ENCODE results near the gene USP14. TPM values are rescaled to one million over a fixed set of nuclear protein-coding genes. Genes with fewer than 3 reads are reported as not detected.
A peak's percentile ranks its signal among the peaks of the same experiment; 100 is the strongest.
"Not testable (repeated sequence)": the region's sequence is repeated elsewhere in the genome, so short reads cannot be mapped to it uniquely, and the experiment has no call there.

Gene USP14
- polyA plus RNA-seq (2013, experiment 1 of 2): 98.8 TPM
- 83.2 TPM for polyA plus RNA-seq (2013, experiment 2 of 2)

DNA sequence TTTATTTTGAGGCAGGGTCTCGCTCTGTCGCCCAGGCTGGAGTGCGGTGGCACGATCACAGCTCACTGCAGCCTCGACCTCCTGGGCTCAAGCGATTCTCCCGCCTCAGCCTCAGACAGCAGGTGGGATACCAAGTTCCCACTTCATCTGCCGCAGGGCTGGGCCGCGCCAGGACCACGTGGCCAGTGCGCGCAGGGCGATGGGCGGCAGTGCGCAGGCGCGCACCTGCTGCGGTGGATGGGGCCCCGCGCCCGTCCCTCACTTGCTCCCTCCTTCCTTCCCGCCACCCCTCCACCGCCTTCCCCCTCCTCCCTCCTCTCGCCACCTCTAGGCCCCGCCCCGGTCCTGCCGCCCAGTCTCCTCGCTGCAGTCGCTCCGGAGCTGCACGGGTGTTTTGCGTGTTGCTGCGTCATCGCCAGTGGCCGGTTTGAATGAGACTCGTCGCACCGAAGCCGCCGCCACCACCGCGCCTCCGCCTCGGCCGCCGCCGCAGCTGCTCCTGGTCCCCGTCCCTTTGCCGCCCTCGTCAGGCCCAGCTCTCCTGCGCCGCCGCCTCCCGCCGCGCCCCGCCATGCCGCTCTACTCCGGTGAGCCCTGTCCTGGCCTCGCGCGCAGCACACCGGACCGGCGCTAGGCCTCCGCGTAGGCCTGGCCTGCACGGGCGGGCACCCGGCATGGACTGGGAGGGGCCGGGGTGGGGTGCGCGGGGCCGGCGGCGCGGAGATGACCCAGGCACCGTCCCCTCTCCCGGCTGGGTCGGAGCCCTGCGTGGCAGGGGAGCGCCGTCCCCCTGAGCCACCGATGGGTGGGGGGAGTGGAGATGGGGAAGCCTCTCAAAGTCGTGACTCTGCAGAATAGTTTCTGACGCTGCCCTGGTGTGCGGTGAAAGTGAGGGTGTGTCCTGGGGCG lies at the start of gene USP14:
TSS of gene USP14 (plus strand) at position 430 of the 909 bp plus-strand sequence. CDS start at position 572, 142 bp downstream.
- H3K27ac ChIP-seq (ENCODE audit: low read depth, low read length): peak within 1 kb of the TSS; percentile 92
- H3K27me3 ChIP-seq (ENCODE audit: insufficient read depth, low read length): peaks cover 15% of the 10 kb centered on the region
- peak within 1 kb of the TSS; percentile 89 for H3K9ac ChIP-seq (ENCODE audit: low read depth, low read length)
- H3K9me3 ChIP-seq (ENCODE audit: insufficient read depth, low read depth, low read length): no peaks in the 10 kb centered on the region
- peak within 1 kb of the TSS; percentile 95 for H3K4me3 ChIP-seq (ENCODE audit: low read length)
- peaks cover 11% of the 10 kb centered on the region for H3K4me1 ChIP-seq (ENCODE audit: insufficient read depth, low read length)
- under 1% methylated on average over 89 of the region's 89 CpGs for WGBS
- H3K36me3 ChIP-seq (ENCODE audit: insufficient read depth, low read length): peaks cover 8% of the 10 kb centered on the region

- no CpG with 5 or more reads among the region's 3 CpGs for WGBS
- H3K27ac ChIP-seq (ENCODE audit: low read depth, low read length); H3K4me3 ChIP-seq (ENCODE audit: low read length); H3K9ac ChIP-seq (ENCODE audit: low read depth, low read length); H3K27me3 ChIP-seq (ENCODE audit: insufficient read depth, low read length); H3K4me1 ChIP-seq (ENCODE audit: insufficient read depth, low read length); H3K36me3 ChIP-seq (ENCODE audit: insufficient read depth, low read length): not testable (repeated sequence)
- H3K9me3 ChIP-seq (ENCODE audit: insufficient read depth, low read depth, low read length): peaks cover 31% of the 10 kb centered on the region
Measured at GRCh38 chr18:108665-109063, 49.7 kb upstream of the USP14 start.

DNA sequence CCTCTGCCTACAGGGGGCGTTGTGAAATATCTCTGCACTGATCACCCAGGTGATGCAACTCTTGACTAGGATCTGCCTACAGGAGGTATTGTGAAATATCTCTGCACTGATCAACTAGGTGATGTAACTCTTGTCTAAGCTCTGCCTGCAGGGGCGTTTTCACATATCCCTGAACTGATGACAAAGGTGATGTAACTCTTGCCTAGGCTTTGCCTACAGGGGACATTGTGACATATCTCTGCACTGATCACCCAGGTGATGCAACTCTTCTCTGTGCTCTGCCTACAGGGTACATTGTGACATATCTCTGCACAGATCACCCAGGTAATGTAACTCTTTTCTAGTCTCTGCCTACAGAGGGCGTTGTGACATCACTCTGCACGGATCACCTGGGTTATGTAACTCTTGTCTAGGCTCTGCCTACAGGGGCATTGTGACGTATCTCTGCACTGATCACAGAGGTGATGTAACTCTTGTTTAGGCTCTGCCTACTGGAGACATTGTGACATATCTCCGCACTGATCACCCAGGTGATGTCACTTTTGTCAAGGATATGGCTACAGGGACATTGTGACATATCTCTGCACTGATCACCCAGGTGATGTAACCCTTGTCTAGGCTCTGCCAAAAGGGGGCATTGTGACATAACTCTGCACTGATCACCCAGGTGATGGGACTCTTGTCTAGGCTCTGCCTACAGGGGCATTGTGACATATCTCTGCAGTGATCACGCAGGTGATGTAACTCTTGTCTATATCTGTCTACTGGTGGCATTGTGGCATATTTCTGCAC lies 49.0 kb upstream of the USP14 start:
- not testable (repeated sequence) for H3K27me3 ChIP-seq (ENCODE audit: insufficient read depth, low read length); H3K4me1 ChIP-seq (ENCODE audit: insufficient read depth, low read length); H3K36me3 ChIP-seq (ENCODE audit: insufficient read depth, low read length); H3K4me3 ChIP-seq (ENCODE audit: low read length); H3K27ac ChIP-seq (ENCODE audit: low read depth, low read length); H3K9ac ChIP-seq (ENCODE audit: low read depth, low read length)
- H3K9me3 ChIP-seq (ENCODE audit: insufficient read depth, low read depth, low read length): peaks cover 31% of the 10 kb centered on the region
- WGBS: 51% methylated on average over 7 of the region's 7 CpGs

DNA sequence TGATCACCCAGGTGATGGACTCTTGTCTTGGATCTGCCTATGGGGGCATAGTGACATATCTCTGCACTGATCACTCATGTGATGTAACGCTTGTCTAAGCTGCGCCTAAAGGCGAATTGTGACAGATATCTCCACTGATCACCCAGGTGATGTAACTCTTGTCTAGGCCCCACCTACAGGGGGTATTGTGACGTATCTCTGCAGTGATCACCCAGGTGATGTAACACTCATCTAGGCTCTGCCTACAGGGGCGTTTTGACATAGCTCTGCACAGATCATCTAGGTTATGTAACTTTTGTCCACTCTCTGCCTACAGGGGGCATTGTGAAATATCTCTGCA lies 48.5 kb upstream of the USP14 start:
- not testable (repeated sequence) for H3K4me3 ChIP-seq (ENCODE audit: low read length); H3K4me1 ChIP-seq (ENCODE audit: insufficient read depth, low read length); H3K9ac ChIP-seq (ENCODE audit: low read depth, low read length); H3K27me3 ChIP-seq (ENCODE audit: insufficient read depth, low read length); H3K27ac ChIP-seq (ENCODE audit: low read depth, low read length); H3K36me3 ChIP-seq (ENCODE audit: insufficient read depth, low read length)
- H3K9me3 ChIP-seq (ENCODE audit: insufficient read depth, low read depth, low read length): peaks cover 31% of the 10 kb centered on the region
- WGBS: 80% methylated on average over 5 of the region's 5 CpGs

- H3K9me3 ChIP-seq (ENCODE audit: insufficient read depth, low read depth, low read length): peaks cover 31% of the 10 kb centered on the region
- not testable (repeated sequence) for H3K4me3 ChIP-seq (ENCODE audit: low read length); H3K27ac ChIP-seq (ENCODE audit: low read depth, low read length); H3K36me3 ChIP-seq (ENCODE audit: insufficient read depth, low read length); H3K27me3 ChIP-seq (ENCODE audit: insufficient read depth, low read length); H3K9ac ChIP-seq (ENCODE audit: low read depth, low read length); H3K4me1 ChIP-seq (ENCODE audit: insufficient read depth, low read length)
- WGBS: 74% methylated on average over 4 of the region's 4 CpGs
Measured at GRCh38 chr18:110351-111201, 47.8 kb upstream of the USP14 start.

GRCh38 chr18:111306-112014 lies 46.9 kb upstream of the USP14 start:
- H3K4me1 ChIP-seq (ENCODE audit: insufficient read depth, low read length): no peaks in the 10 kb centered on the region
- 21% methylated on average over 37 of the region's 42 CpGs for WGBS
- peaks cover 7% of the 10 kb centered on the region for H3K27me3 ChIP-seq (ENCODE audit: insufficient read depth, low read length)
- H3K4me3 ChIP-seq (ENCODE audit: low read length): peak overlapping the region; percentile 50
- peaks cover 31% of the 10 kb centered on the region for H3K9me3 ChIP-seq (ENCODE audit: insufficient read depth, low read depth, low read length)
- H3K27ac ChIP-seq (ENCODE audit: low read depth, low read length): no peak overlapping the region
- no peaks in the 10 kb centered on the region for H3K36me3 ChIP-seq (ENCODE audit: insufficient read depth, low read length)
- peak overlapping the region; percentile 60; the same call in 1 of the 2 replicates for H3K9ac ChIP-seq (ENCODE audit: low read depth, low read length)

- H3K36me3 ChIP-seq (ENCODE audit: insufficient read depth, low read length); H3K27ac ChIP-seq (ENCODE audit: low read depth, low read length); H3K9ac ChIP-seq (ENCODE audit: low read depth, low read length); H3K4me1 ChIP-seq (ENCODE audit: insufficient read depth, low read length); H3K4me3 ChIP-seq (ENCODE audit: low read length); H3K27me3 ChIP-seq (ENCODE audit: insufficient read depth, low read length): not testable (repeated sequence)
- 45% methylated on average over 26 of the region's 43 CpGs for WGBS
- H3K9me3 ChIP-seq (ENCODE audit: insufficient read depth, low read depth, low read length): peaks cover 24% of the 10 kb centered on the region
Measured at GRCh38 chr18:112015-112733, 46.2 kb upstream of the USP14 start.

- H3K4me3 ChIP-seq (ENCODE audit: low read length); H3K9ac ChIP-seq (ENCODE audit: low read depth, low read length); H3K27ac ChIP-seq (ENCODE audit: low read depth, low read length); H3K27me3 ChIP-seq (ENCODE audit: insufficient read depth, low read length); H3K4me1 ChIP-seq (ENCODE audit: insufficient read depth, low read length); H3K36me3 ChIP-seq (ENCODE audit: insufficient read depth, low read length); H3K9me3 ChIP-seq (ENCODE audit: insufficient read depth, low read depth, low read length): not testable (repeated sequence)
- WGBS: 83% methylated on average over 5 of the region's 7 CpGs
Measured at GRCh38 chr18:120539-121260, 37.7 kb upstream of the USP14 start.

- Histone ChIP-seq H3K27ac (ENCODE audit: low read depth, low read length) (no peak overlapping the region), H3K27me3 (ENCODE audit: insufficient read depth, low read length) (no peaks in the 10 kb centered on the region), H3K9me3 (ENCODE audit: insufficient read depth, low read depth, low read length) (peaks cover 44% of the 10 kb centered on the region), H3K4me1 (ENCODE audit: insufficient read depth, low read length) (no peaks in the 10 kb centered on the region), H3K4me3 (ENCODE audit: low read length) (no peak overlapping the region), H3K36me3 (ENCODE audit: insufficient read depth, low read length) (no peaks in the 10 kb centered on the region), H3K9ac (ENCODE audit: low read depth, low read length) (no peak overlapping the region)
- 44% methylated on average over 1 of the region's 1 CpG for WGBS
Measured at GRCh38 chr18:135045-135444, 23.3 kb upstream of the USP14 start.

All from HUES64 (cell line).